Measurements from ENCODE around the gene SFXN4. TPM values are rescaled to one million over a fixed set of nuclear protein-coding genes. Genes with fewer than 3 reads are reported as not detected.
"Not testable (repeated sequence)": the region's sequence is repeated elsewhere in the genome, so short reads cannot be mapped to it uniquely, and the experiment has no call there.

Gene SFXN4
- total RNA-seq, 1 donor from 2014 or later = 19.9 TPM

DNA sequence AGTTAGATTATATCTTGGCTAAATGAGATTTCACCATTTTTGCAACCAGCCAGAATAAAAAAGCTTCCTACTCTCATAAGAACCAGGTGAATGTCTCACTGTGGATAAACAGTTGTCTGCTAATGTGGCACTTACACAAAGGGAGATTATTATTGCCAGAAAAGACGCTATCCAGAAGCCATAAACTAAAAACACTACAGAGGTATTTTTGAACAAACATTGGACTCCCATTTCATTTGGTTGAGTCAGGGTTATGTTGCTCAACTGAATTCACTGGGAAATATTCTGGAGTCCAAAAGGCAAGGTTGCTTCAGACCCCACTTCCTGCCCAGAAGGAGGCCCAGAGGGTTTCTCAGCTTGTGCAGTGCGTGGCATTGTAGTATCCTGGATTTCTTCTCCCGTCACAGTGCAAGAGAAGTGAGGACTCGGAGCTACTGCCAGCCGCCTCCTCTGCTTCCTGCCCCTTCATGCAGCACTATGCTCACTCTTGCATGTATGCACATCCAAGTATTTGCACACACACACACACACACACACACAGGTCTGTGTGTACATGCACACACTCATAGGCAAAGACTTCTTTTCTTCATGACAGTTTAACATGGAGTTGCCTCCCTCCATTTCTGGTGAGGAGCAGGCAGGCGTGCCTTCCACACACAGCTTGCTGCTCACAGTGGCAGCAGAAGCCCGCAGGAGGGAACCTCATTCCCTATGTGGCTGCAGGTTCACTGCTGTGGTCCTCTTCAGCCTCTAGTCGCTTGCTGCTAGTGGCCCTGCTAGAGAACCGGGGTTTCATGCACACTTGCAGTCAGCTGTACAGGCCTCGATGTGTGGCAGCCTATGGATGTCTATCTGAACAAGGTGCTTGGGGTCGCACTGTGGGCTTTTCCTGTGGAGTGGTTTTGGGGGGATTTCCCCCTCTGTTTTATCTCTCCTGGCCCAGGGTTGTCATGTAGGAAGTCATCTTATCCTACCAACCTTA, 51.5 kb downstream of the SFXN4 start:
- DNase-seq (ENCODE audit: low read depth, low spot score) = no peak
- Mint-ChIP-seq H3K36me3 (ENCODE audit: low read depth) (peaks cover 3% of the 10 kb centered on the region), H3K4me1 (no peaks in the 10 kb centered on the region), H3K27ac (ENCODE audit: unreplicated experiment) (peak overlapping the region; percentile 83), H3K4me3 (no peak overlapping the region), H3K27me3 (ENCODE audit: low read depth) (no peaks in the 10 kb centered on the region), H3K9me3 (no peaks in the 10 kb centered on the region)
- TF ChIP-seq, protein P1, sequence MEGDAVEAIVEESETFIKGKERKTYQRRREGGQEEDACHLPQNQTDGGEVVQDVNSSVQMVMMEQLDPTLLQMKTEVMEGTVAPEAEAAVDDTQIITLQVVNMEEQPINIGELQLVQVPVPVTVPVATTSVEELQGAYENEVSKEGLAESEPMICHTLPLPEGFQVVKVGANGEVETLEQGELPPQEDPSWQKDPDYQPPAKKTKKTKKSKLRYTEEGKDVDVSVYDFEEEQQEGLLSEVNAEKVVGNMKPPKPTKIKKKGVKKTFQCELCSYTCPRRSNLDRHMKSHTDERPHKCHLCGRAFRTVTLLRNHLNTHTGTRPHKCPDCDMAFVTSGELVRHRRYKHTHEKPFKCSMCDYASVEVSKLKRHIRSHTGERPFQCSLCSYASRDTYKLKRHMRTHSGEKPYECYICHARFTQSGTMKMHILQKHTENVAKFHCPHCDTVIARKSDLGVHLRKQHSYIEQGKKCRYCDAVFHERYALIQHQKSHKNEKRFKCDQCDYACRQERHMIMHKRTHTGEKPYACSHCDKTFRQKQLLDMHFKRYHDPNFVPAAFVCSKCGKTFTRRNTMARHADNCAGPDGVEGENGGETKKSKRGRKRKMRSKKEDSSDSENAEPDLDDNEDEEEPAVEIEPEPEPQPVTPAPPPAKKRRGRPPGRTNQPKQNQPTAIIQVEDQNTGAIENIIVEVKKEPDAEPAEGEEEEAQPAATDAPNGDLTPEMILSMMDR (conservative IDR thresholded peaks at IDR 0.05) = no peak

DNA sequence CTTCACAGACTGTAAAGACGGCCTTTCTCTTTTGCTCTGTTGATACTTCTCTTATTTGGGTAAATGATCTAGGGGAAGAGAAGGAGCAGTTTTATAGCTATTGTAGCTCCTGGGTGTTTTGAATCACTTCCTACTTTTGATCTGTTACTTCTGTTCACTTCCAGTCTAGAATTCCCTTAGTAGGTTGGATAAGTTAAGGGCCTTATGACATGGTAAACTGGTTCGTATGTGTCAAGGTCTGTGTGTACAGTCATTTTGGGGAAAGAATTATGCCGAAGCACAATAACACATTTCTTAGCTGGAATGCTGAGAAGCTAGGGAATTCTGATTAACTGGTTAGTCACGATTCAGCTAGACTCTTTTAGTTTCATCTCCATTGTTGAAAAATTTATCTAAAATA, 53.5 kb downstream of the SFXN4 start:
- no peak for DNase-seq (ENCODE audit: low read depth, low spot score)
- Mint-ChIP-seq H3K9me3 (no peaks in the 10 kb centered on the region), H3K27me3 (ENCODE audit: low read depth) (no peaks in the 10 kb centered on the region), H3K4me1 (no peaks in the 10 kb centered on the region), H3K36me3 (ENCODE audit: low read depth) (peaks cover 4% of the 10 kb centered on the region), H3K27ac (ENCODE audit: unreplicated experiment) (no peak overlapping the region), H3K4me3 (no peak overlapping the region)
- TF ChIP-seq, protein P1 (conservative IDR thresholded peaks at IDR 0.05) = no peak

DNA sequence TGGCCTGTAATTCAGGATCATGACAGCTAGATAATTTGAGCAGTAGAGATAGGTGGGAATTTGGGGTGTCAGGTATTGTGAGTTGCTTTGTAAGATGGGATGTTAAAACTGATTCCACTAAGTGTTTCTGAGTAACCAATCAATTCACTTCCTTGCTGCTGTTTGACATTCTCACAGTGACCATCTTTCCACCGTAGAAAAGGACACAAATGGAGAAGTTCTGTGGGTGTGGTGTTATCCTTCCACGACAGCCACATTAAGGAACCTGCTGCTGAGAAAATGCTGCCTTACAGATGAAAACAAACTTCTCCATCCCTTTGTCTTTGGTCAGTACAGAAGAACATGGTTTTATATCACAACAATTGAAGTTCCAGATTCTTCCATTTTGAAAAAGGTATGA, 57.7 kb downstream of the SFXN4 start:
- not testable (repeated sequence) for H3K9me3 Mint-ChIP-seq; H3K4me1 Mint-ChIP-seq; H3K4me3 Mint-ChIP-seq; H3K36me3 Mint-ChIP-seq (ENCODE audit: low read depth); H3K27me3 Mint-ChIP-seq (ENCODE audit: low read depth); DNase-seq (ENCODE audit: low read depth, low spot score); H3K27ac Mint-ChIP-seq (ENCODE audit: unreplicated experiment)

DNA sequence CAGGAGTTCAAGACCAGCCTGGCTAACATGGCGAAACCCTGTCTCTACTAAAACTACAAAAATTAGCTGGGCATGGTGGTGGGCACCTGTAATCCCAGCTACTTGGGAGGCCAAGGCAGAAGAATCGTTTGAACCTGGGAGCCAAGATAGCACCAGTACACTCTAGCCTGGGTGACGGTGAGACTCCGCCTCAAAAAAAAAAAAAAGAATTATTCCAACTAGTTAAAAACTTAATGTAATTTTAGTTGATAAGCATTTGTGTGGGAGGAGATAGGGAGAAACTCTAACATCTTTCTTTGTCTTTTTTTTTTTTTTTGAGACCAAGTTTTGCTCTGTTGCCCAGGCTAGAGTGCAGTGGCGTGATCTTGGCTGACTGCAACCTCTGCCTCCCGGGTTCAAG, 58.4 kb downstream of the SFXN4 start:
- H3K4me1 Mint-ChIP-seq; H3K36me3 Mint-ChIP-seq (ENCODE audit: low read depth); H3K4me3 Mint-ChIP-seq; H3K27ac Mint-ChIP-seq (ENCODE audit: unreplicated experiment); H3K27me3 Mint-ChIP-seq (ENCODE audit: low read depth); H3K9me3 Mint-ChIP-seq; DNase-seq (ENCODE audit: low read depth, low spot score): not testable (repeated sequence)

DNA sequence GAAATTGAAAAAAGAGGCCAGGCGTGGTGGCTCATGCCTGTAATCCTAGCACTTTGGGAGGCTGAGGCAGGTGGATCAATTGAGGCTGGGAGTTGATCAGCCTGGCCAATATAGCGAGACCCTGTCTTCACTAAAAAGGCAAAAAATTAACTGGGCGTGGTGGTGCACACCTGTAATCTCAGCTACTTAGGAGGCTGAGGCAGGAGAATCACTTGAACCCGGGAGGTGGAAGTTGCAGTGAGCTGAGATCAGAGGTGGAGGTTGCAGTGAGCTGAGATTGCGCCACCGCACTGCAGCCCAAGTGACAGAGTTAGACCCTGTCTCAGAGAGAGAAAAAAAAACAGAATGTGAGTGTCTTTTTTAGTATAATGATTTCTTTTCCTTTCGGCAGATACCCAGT, 59.6 kb downstream of the SFXN4 start:
- H3K9me3 Mint-ChIP-seq; H3K27me3 Mint-ChIP-seq (ENCODE audit: low read depth); H3K4me1 Mint-ChIP-seq; H3K36me3 Mint-ChIP-seq (ENCODE audit: low read depth); H3K27ac Mint-ChIP-seq (ENCODE audit: unreplicated experiment); DNase-seq (ENCODE audit: low read depth, low spot score): not testable (repeated sequence)
- H3K4me3 Mint-ChIP-seq = peak overlapping the region; percentile 51

DNA sequence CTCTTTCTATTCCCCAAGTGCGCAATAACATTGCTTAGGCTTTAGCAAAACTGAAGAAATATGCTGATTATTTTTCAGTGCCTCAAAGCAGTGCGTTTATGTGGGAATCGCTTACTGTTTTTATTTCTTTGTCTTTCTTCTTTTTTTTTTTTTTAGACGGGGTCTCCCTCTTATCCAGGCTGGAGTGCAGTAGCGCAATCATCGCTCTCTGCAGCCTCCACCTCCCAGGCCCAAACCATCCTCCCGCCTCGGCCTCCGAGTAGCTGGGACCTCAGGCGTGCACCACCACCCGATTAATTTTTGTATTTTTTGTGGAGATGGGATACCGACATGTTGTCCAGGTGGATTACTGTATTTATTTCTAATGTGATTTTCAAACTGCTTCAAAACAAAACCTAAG, 60.4 kb downstream of the SFXN4 start:
- H3K27me3 Mint-ChIP-seq (ENCODE audit: low read depth) = peaks cover 8% of the 10 kb centered on the region
- no peak for DNase-seq (ENCODE audit: low read depth, low spot score)
- TF ChIP-seq, protein P1 (conservative IDR thresholded peaks at IDR 0.05) = no peak
- no peaks in the 10 kb centered on the region for H3K9me3 Mint-ChIP-seq
- H3K36me3 Mint-ChIP-seq (ENCODE audit: low read depth) = peaks cover 4% of the 10 kb centered on the region
- H3K27ac Mint-ChIP-seq (ENCODE audit: unreplicated experiment) = no peak overlapping the region
- H3K4me1 Mint-ChIP-seq = peaks cover 4% of the 10 kb centered on the region
- peak overlapping the region; percentile 88 for H3K4me3 Mint-ChIP-seq

DNA sequence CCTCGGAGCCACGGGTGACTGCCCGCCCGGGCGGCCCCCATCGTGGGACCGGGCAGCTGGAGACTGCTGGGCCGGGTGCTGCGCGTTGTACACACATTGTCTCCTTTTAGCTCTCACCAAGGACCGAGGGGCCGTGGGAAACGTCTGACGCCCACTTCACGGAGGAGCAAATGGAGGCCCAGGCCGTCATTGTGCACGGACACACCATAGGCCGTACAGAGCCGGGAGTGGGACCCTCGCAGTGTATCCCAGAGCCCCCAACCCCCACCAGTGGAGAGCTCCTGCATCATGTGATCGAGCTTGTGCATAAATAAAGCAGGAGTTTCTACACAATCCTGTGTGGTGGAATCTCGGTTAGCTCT, 60.9 kb downstream of the SFXN4 start:
- Mint-ChIP-seq H3K9me3 (no peaks in the 10 kb centered on the region), H3K4me3 (peak overlapping the region; percentile 88), H3K27ac (ENCODE audit: unreplicated experiment) (peak overlapping the region; percentile 12), H3K36me3 (ENCODE audit: low read depth) (peaks cover 4% of the 10 kb centered on the region), H3K27me3 (ENCODE audit: low read depth) (peaks cover 8% of the 10 kb centered on the region), H3K4me1 (peaks cover 4% of the 10 kb centered on the region)
- TF ChIP-seq, protein P1 (conservative IDR thresholded peaks at IDR 0.05) = no peak
- DNase-seq (ENCODE audit: low read depth, low spot score) = peak; percentile 23
